PC-9 (cell line): Measurements from ENCODE around the gene TRAPPC6A. TPM values are rescaled to one million over a fixed set of nuclear protein-coding genes. Genes with fewer than 3 reads are reported as not detected.

ENCODE experiments used
- BruUV-seq: library from RNA; stranded (reverse); fragments of 400-500 nt; replicated peaks from 2 replicates; lab custom pipeline; 2021; lab: Mats Ljungman, UMichigan
- CTCF ChIA-PET: fragments of 300-600 bp; sonication (Branson Sonifier 250); formaldehyde crosslinking; loops from one replicate; lab custom pipeline; 2022; ENCODE audit warnings: antibody characterized with exemption; lab: Charles Lee
- POLR2A ChIA-PET: fragments of 300-600 bp; sonication (Branson Sonifier 250); formaldehyde crosslinking; loops from one replicate; lab custom pipeline; 2022; ENCODE audit warnings: antibody characterized with exemption; ENCODE audit not compliant: unreplicated experiment; lab: Charles Lee
- DNase-seq, 2 experiments: peaks; one replicate each; pipeline versions ENCODE4 v3.0.0 to v3.0.0-alpha.2; 2015 to 2022; ENCODE audit warnings: mixed read lengths in 1 of 2
- H2AFZ ChIP-seq: fragments of 200-600 bp; sonication (generic); 2 replicates; pipeline ENCODE4 v1.8.1; 2017; ENCODE audit warnings: antibody characterized with exemption
- H3F3A ChIP-seq: fragments of 200-600 bp; sonication (generic); 2 replicates; pipeline ENCODE4 v1.8.1; 2017; ENCODE audit warnings: antibody characterized with exemption, mild to moderate bottlenecking, low read depth; ENCODE audit not compliant: insufficient read depth
- H3K27ac ChIP-seq: fragments of 200-600 bp; sonication (generic); 2 replicates; pipeline ENCODE4 v1.6.1; 2016; ENCODE audit warnings: mixed run types
- H3K27me3 ChIP-seq: fragments of 200-600 bp; sonication (generic); 2 replicates; pipeline ENCODE4 v1.6.1; 2016; ENCODE audit warnings: low read depth, mixed run types; ENCODE audit not compliant: insufficient read depth
- H3K36me3 ChIP-seq: fragments of 200-600 bp; sonication (generic); 2 replicates; pipeline ENCODE4 v1.6.1; 2016; ENCODE audit warnings: low read depth, mixed run types
- H3K4me1 ChIP-seq: fragments of 200-600 bp; sonication (generic); replicated peaks from 2 replicates; pipeline ENCODE4 v1.6.1; 2016; ENCODE audit warnings: mixed run types; ENCODE audit not compliant: insufficient read depth
- H3K4me2 ChIP-seq: fragments of 200-600 bp; sonication (generic); 2 replicates; pipeline ENCODE4 v1.6.1; 2017; ENCODE audit warnings: mixed run types
- H3K4me3 ChIP-seq: fragments of 200-600 bp; sonication (generic); 2 replicates; pipeline ENCODE4 v1.6.1; 2016; ENCODE audit warnings: mixed run types
- H3K79me2 ChIP-seq: fragments of 200-600 bp; sonication (generic); 2 replicates; pipeline ENCODE4 v1.6.1; 2017; ENCODE audit warnings: low read depth, mixed run types
- H3K9me2 ChIP-seq: fragments of 200-600 bp; sonication (generic); 2 replicates; pipeline ENCODE4 v1.8.1; 2017; ENCODE audit warnings: mild to moderate bottlenecking; ENCODE audit not compliant: insufficient read depth
- H3K9me3 ChIP-seq: fragments of 200-600 bp; sonication (generic); 2 replicates; pipeline ENCODE4 v1.8.1; 2016; ENCODE audit warnings: low read depth; ENCODE audit not compliant: insufficient read depth
- H4K20me1 ChIP-seq: fragments of 200-600 bp; sonication (generic); 2 replicates; pipeline ENCODE4 v1.8.1; 2017; ENCODE audit not compliant: insufficient read depth
- EZH2 ChIP-seq: fragments of 200-600 bp; sonication (generic); IDR thresholded peaks from 2 replicates; pipeline ENCODE4 v1.8.0; 2017; ENCODE audit warnings: antibody characterized with exemption, low read depth
- intact Hi-C: fragments of 100-400 bp; cut with micrococcal nuclease; formaldehyde crosslinking; loops from one replicate; pipeline ENCODE4 v1.10.0; 2022; ENCODE audit not compliant: unreplicated experiment
- total RNA-seq: library from RNA; stranded (reverse); gene quantifications from 2 replicates; pipeline ENCODE4 v1.2.3, GENCODE V29; 2021
- TF ChIP-seq, protein P1 (sequence below): fragments of 200-600 bp; sonication (generic); conservative IDR thresholded peaks from 2 replicates; pipeline ENCODE4 v1.6.1; 2017; ENCODE audit warnings: mixed run types, antibody characterized with exemption, mild to moderate bottlenecking, moderate library complexity

The TRAPPC6A gene
- total RNA-seq, 1 experiment from 2014 or later = 61.6 TPM

DNA sequence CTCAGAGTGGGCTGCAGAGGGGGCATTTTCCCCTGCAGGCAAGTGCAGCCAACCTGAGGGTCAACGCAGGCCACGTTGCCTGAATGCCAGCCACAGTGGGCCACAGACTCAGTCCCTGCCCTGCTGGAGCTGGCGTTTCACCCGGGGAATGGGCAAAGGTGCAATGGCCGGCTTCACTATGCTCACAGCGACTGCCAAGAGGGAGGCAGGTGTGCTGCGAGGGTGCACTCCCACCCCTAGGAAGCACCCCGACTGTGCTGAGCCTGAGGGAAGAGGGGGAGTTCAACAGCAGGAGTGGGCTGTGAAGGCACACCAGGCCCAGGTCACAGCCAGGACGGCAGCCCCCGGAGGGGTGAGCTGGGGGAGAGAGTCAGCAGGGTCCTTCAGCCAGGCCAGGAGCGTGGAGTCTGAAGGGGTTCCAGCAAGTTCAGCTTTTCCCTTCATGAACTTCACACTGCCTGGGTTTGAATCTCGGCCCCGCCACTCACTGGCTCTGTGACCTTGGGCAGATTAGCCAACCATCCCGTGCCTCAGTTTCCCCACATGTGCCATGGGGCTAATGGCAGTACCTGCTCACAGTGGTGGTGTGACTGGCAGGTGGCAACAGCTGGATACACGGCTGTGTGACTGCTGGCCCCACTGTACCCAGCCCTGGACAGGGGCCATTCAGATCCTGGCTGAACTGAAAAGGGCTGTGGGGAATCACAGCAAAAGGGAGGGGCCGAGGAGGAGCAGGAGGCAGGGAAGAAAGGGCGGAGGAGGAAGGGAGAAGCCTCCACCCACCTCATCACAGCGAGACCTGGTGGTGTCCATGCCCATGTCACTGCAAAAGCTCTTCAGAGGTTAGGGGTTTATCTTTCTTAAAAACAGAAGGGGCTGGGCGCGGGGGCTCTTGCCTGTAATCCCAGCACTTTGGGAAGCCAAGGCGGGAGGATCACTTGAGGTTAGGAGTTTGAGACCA lies 7.6 kb downstream of the TRAPPC6A start:
- peaks cover 17% of the 10 kb centered on the region; the same call in 1 of the 2 replicates for H4K20me1 ChIP-seq
- peaks cover 8% of the 10 kb centered on the region; the same call in 1 of the 2 replicates for H3F3A ChIP-seq
- H3K27me3 ChIP-seq = no peaks in the 10 kb centered on the region
- no peak for TF ChIP-seq EZH2
- TF ChIP-seq, protein P1, sequence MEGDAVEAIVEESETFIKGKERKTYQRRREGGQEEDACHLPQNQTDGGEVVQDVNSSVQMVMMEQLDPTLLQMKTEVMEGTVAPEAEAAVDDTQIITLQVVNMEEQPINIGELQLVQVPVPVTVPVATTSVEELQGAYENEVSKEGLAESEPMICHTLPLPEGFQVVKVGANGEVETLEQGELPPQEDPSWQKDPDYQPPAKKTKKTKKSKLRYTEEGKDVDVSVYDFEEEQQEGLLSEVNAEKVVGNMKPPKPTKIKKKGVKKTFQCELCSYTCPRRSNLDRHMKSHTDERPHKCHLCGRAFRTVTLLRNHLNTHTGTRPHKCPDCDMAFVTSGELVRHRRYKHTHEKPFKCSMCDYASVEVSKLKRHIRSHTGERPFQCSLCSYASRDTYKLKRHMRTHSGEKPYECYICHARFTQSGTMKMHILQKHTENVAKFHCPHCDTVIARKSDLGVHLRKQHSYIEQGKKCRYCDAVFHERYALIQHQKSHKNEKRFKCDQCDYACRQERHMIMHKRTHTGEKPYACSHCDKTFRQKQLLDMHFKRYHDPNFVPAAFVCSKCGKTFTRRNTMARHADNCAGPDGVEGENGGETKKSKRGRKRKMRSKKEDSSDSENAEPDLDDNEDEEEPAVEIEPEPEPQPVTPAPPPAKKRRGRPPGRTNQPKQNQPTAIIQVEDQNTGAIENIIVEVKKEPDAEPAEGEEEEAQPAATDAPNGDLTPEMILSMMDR = no peak
- H3K4me3 ChIP-seq = no peak overlapping the region
- ChIA-PET CTCF (interaction anchor here (0.6 kb wide), 1 partner anchor 90 kb away, joined by 3 read pairs; no protein-coding TSS in a partner anchor), POLR2A (no interaction called here)
- H3K9me3 ChIP-seq = no peaks in the 10 kb centered on the region
- H3K4me2 ChIP-seq = no peak overlapping the region
- no peaks in the 10 kb centered on the region for H3K79me2 ChIP-seq
- DNase-seq = no peak
- no peaks in the 10 kb centered on the region for H3K9me2 ChIP-seq
- no TSS peak for BruUV-seq
- H3K4me1 ChIP-seq = no peaks in the 10 kb centered on the region
- H3K27ac ChIP-seq = no peak overlapping the region
- intact Hi-C loops = no loop called here
- no peaks in the 10 kb centered on the region for H3K36me3 ChIP-seq
- no peak overlapping the region for H2AFZ ChIP-seq

DNA sequence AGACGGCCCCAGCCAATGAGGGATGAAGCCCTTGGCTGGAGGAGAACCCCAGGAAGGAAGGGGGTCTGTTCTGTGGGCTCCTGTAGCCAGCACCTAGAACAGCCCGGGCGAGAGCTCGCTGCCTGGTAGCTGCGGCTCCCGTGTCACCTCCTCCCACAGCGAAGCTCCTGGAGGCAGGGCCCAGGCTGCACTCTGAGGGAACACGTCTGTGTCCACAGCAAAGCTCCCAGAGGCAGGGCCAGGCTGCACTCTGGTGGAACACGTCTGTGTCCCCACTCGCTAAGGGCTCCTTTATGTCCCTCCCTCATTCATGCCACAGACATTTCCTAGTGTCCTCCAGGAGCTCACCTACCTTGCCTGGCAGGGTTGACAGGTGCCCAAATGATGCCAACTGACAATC lies 8.4 kb downstream of the TRAPPC6A start:
- no peaks in the 10 kb centered on the region for H3K36me3 ChIP-seq
- intact Hi-C loops = no loop called here
- peaks cover 24% of the 10 kb centered on the region; the same call in 1 of the 2 replicates for H4K20me1 ChIP-seq
- no peak for DNase-seq
- BruUV-seq = no TSS peak
- POLR2A ChIA-PET = no interaction called here
- 0 out of 2 replicates have a peak, but pooled peaks cover 1% of the 10 kb centered on the region for H3K4me1 ChIP-seq
- H3F3A ChIP-seq = peaks cover 8% of the 10 kb centered on the region
- H3K27me3 ChIP-seq = no peaks in the 10 kb centered on the region
- no peak overlapping the region for H3K27ac ChIP-seq
- H3K4me2 ChIP-seq = no peak overlapping the region
- H3K9me2 ChIP-seq = no peaks in the 10 kb centered on the region
- H3K79me2 ChIP-seq = no peaks in the 10 kb centered on the region
- H3K4me3 ChIP-seq = no peak overlapping the region
- H2AFZ ChIP-seq = no peak overlapping the region
- CTCF ChIA-PET = no interaction called here
- no peaks in the 10 kb centered on the region for H3K9me3 ChIP-seq
- TF ChIP-seq, protein P1 = no peak
- no peak for TF ChIP-seq EZH2

DNA sequence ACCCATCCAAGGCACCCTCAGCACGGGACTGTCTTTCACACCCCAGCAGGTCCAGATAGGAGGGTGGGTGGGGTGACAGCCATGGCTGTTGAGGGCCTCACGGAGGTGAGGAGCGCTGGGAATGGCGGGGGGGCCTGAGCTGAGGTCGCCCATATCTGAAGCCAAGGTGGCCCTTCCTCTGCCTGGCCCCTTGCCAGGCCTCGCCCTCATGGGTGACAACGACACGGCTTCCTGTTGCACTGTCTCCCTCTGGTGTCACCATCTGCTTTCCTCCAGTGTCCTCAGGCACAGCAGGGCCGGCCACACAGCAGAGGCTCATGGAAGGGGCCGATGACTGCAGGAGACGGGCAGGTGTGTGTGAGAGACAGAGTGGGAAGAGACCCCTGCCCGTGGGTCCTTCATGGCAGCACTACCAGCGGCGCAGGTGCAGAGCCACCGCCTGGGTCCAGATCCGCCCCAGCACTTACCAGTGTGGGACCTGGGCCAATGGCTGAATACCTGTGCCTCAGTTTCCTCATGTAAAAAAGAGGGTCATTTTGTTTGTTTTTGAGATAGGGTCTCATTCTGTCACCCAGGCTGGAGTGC lies 9.2 kb downstream of the TRAPPC6A start:
- no peak for DNase-seq
- Histone ChIP-seq H3K36me3 (no peaks in the 10 kb centered on the region), H3K79me2 (no peaks in the 10 kb centered on the region), H3K9me3 (no peaks in the 10 kb centered on the region), H3K4me2 (no peak overlapping the region), H3K9me2 (no peaks in the 10 kb centered on the region), H3F3A (peaks cover 8% of the 10 kb centered on the region), H3K27ac (no peak overlapping the region), H4K20me1 (peaks cover 24% of the 10 kb centered on the region; the same call in 1 of the 2 replicates), H3K4me3 (no peak overlapping the region), H3K4me1 (0 out of 2 replicates have a peak, but pooled peaks cover 7% of the 10 kb centered on the region), H2AFZ (no peak overlapping the region), H3K27me3 (no peaks in the 10 kb centered on the region)
- no peak for TF ChIP-seq EZH2
- TF ChIP-seq, protein P1 = no peak
- intact Hi-C loops = no loop called here
- no TSS peak for BruUV-seq
- POLR2A ChIA-PET = no interaction called here
- CTCF ChIA-PET = no interaction called here
